CD4-positive, alpha-beta T cell treated with Interleukin-1 beta for 1 hour (primary cell): ENCODE data around the gene BCL7B.
"Not testable (repeated sequence)": the region's sequence is repeated elsewhere in the genome, so short reads cannot be mapped to it uniquely, and the experiment has no call there.

Experiments used
- DNase-seq, 2 donors: peaks; one replicate each; pipeline ENCODE4 v3.0.0-alpha.2; 2020 to 2022

BCL7B gene

GRCh38 chr7:73532224-73532623, 25.3 kb downstream of the BCL7B start:
- no peak for DNase-seq

GRCh38 chr7:73530800-73531199, 26.7 kb downstream of the BCL7B start:
- DNase-seq = no peak

- peak in 1 of 2 donors; percentile 6 for DNase-seq
Observed at GRCh38 chr7:73526896-73527821, 30.3 kb downstream of the BCL7B start.

- DNase-seq = not testable (repeated sequence)
Observed at GRCh38 chr7:73526158-73526494, 31.4 kb downstream of the BCL7B start.

GRCh38 chr7:73522105-73522872, 35.2 kb downstream of the BCL7B start, which contains the start of gene BAZ1B:
TSS of gene BAZ1B (minus strand) at chr7:73522293. CDS start at chr7:73521933, 360 bp downstream.
- DNase-seq = peak; percentile 98 to 99

GRCh38 chr7:73521636-73522104, 35.8 kb downstream of the BCL7B start:
- no peak for DNase-seq

- no peak for DNase-seq
Observed at GRCh38 chr7:73520673-73521635, 36.5 kb downstream of the BCL7B start.

- DNase-seq = peak; percentile 37 to 48
Observed at GRCh38 chr7:73519867-73520672, 37.4 kb downstream of the BCL7B start.

GRCh38 chr7:73518470-73518869, 39.0 kb downstream of the BCL7B start:
- no peak for DNase-seq

- no peak for DNase-seq
Observed at GRCh38 chr7:73517241-73517995, 40.1 kb downstream of the BCL7B start.

- DNase-seq = peak in 1 of 2 donors; percentile 19
Observed at GRCh38 chr7:73515178-73515577, 42.3 kb downstream of the BCL7B start.

- no peak for DNase-seq
Observed at GRCh38 chr7:73512018-73512780, 45.3 kb downstream of the BCL7B start.

GRCh38 chr7:73509463-73509862, 48.0 kb downstream of the BCL7B start:
- no peak for DNase-seq

- no peak for DNase-seq
Observed at GRCh38 chr7:73507556-73507955, 49.9 kb downstream of the BCL7B start.

GRCh38 chr7:73504920-73505319, 52.6 kb downstream of the BCL7B start:
- DNase-seq = no peak

GRCh38 chr7:73504017-73504416, 53.5 kb downstream of the BCL7B start:
- no peak for DNase-seq

- DNase-seq = no peak
Observed at GRCh38 chr7:73503229-73503628, 54.3 kb downstream of the BCL7B start.

GRCh38 chr7:73496626-73497025, 60.9 kb downstream of the BCL7B start:
- no peak for DNase-seq

- DNase-seq = not testable (repeated sequence)
Observed at GRCh38 chr7:73495507-73495906, 62.0 kb downstream of the BCL7B start.

- no peak for DNase-seq
Observed at GRCh38 chr7:73489976-73490375, 67.5 kb downstream of the BCL7B start.
